Left ventricle myocardium inferior (tissue), 1 donor: ENCODE measurements around the gene COA5. TPM values are rescaled to one million over a fixed set of nuclear protein-coding genes. Genes with fewer than 3 reads are reported as not detected.

Experiments
- DNase-seq: peaks from one replicate; pipeline ENCODE4 v3.0.0-alpha.2; 2020
- H3K27ac ChIP-seq: fragments of 200-600 bp; replicated peaks from 2 replicates; pipeline ENCODE4 v1.8.0; 2021
- H3K27me3 ChIP-seq: fragments of 200-600 bp; 2 replicates; pipeline ENCODE4 v1.8.0; 2021; ENCODE audit warnings: low read depth
- H3K36me3 ChIP-seq: fragments of 200-600 bp; 2 replicates; pipeline ENCODE4 v1.8.0; 2021
- H3K4me1 ChIP-seq: fragments of 200-600 bp; 2 replicates; pipeline ENCODE4 v1.8.0; 2021
- H3K4me3 ChIP-seq: fragments of 200-600 bp; 2 replicates; pipeline ENCODE4 v1.8.0; 2021; ENCODE audit warnings: mild to moderate bottlenecking, moderate library complexity
- H3K9me3 ChIP-seq: fragments of 200-600 bp; replicated peaks from 2 replicates; pipeline ENCODE4 v1.8.0; 2021
- CTCF ChIP-seq: fragments of 200-600 bp; IDR thresholded peaks from 2 replicates; pipeline ENCODE4 v1.8.0; 2021; ENCODE audit warnings: antibody characterized with exemption, mild to moderate bottlenecking, borderline replicate concordance
- intact Hi-C: fragments of 100-400 bp; cut with micrococcal nuclease; formaldehyde crosslinking; loops from one replicate; pipeline ENCODE4 v1.11.0; 2022
- total RNA-seq: library from RNA; stranded (reverse); fragmentation: NEBNext Ultra II Directional; extraction: Animal tissue kit (Norgen Biotek cat#: 25700); gene quantifications from one replicate; pipeline ENCODE4 v1.2.1, GENCODE V29; 2021
- donor health status: DM: no; HTN: yes; CAD: no; lungs with severe emphysema.

The COA5 gene
- total RNA-seq, 1 donor from 2014 or later, result 33.3 TPM

- Histone ChIP-seq H3K36me3 (peaks cover 91% of the 10 kb centered on the region), H3K9me3 (no peaks in the 10 kb centered on the region), H3K4me3 (no peak overlapping the region), H3K27ac (no peak overlapping the region), H3K27me3 (no peaks in the 10 kb centered on the region), H3K4me1 (peaks cover 26% of the 10 kb centered on the region)
- TF ChIP-seq CTCF, result no peak
- no peak for DNase-seq
- intact Hi-C loops, result no loop called here
These were observed 5.9 kb upstream of the COA5 start for GRCh38 chr2:98614024-98614739.

DNA sequence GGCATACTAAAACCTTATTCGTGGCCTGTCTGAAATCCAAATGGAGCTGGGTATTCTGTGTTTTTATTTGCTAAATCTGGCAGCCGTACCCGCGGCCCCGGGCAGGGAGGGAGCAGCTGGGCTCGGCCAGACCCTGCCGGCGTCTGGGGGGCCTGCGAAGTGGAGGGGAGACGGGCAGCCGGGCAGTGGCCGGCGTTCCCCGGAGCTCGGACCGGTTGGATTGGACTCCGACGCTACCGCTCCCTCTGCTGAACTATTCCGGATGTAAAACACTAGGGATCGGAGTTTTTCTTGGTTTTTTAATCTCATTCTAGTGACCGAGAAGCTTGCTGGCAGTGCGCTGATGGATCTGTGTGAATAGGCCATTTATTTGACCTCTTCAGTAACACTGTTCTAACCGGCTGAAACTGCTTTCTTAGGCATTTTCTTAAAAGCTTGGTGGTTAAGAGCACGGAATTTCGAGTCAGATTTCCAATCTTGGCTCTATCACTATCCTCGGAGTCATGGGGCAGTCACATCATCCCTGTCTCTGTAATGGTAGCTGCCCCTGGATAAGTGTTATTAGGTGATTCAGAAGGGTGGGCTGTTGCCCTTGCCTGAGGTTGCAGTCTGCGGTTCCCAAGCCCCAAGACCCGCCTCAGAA lies 771 bp upstream of the COA5 start:
- Histone ChIP-seq H3K4me3 (peak overlapping the region; percentile 99), H3K27me3 (no peaks in the 10 kb centered on the region), H3K9me3 (no peaks in the 10 kb centered on the region), H3K4me1 (peaks cover 75% of the 10 kb centered on the region), H3K36me3 (peaks cover 41% of the 10 kb centered on the region), H3K27ac (peak overlapping the region; percentile 98)
- no peak for TF ChIP-seq CTCF
- intact Hi-C loops, result no loop called here
- no peak for DNase-seq

DNA sequence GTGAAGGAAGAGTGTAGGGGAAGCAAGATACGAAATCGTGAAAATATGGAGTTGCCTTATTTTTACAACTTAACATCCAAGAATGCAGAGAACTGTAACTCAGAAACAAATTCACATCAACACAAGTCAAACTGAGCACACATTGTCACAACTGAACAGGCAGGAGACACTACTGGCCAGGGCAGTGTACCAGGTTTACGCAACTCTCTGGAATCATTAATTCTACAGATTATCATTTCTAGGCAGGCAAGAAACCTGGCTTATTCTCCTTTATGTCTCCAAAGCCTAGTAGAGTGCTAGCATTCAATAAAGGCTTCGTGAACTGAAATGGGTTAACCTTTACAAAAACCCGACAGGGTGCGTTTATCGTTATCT lies 584 bp downstream of the COA5 start:
- H3K27ac ChIP-seq, result peak overlapping the region; percentile 98
- intact Hi-C loops, result no loop called here
- H3K4me1 ChIP-seq, result peaks cover 76% of the 10 kb centered on the region
- peaks cover 40% of the 10 kb centered on the region for H3K36me3 ChIP-seq
- H3K4me3 ChIP-seq, result peak overlapping the region; percentile 99
- no peaks in the 10 kb centered on the region for H3K27me3 ChIP-seq
- DNase-seq, result no peak
- no peak for TF ChIP-seq CTCF
- no peaks in the 10 kb centered on the region for H3K9me3 ChIP-seq

- intact Hi-C loops, result no loop called here
- peak overlapping the region; percentile 99 for H3K4me3 ChIP-seq
- TF ChIP-seq CTCF, result no peak
- no peak for DNase-seq
- H3K27ac ChIP-seq, result peak overlapping the region; percentile 98
- H3K27me3 ChIP-seq, result no peaks in the 10 kb centered on the region
- H3K4me1 ChIP-seq, result peaks cover 76% of the 10 kb centered on the region
- H3K36me3 ChIP-seq, result peaks cover 40% of the 10 kb centered on the region
- no peaks in the 10 kb centered on the region for H3K9me3 ChIP-seq
These were observed 1.2 kb downstream of the COA5 start for GRCh38 chr2:98607104-98607503.

- no peaks in the 10 kb centered on the region for H3K27me3 ChIP-seq
- intact Hi-C loops, result no loop called here
- peaks cover 40% of the 10 kb centered on the region for H3K36me3 ChIP-seq
- no peak overlapping the region for H3K27ac ChIP-seq
- peaks cover 73% of the 10 kb centered on the region for H3K4me1 ChIP-seq
- no peak for DNase-seq
- H3K9me3 ChIP-seq, result no peaks in the 10 kb centered on the region
- peak overlapping the region; percentile 99 for H3K4me3 ChIP-seq
- TF ChIP-seq CTCF, result no peak
These were observed 1.9 kb downstream of the COA5 start for GRCh38 chr2:98606431-98606830.
